ENCODE data around the gene PDCD7. TPM values are rescaled to one million over a fixed set of nuclear protein-coding genes. Genes with fewer than 3 reads are reported as not detected.
A peak's percentile ranks its signal among the peaks of the same experiment; 100 is the strongest.

Gene PDCD7
- total RNA-seq, 1 experiment from 2014 or later: 15.4 TPM

- DNase-seq (ENCODE audit: low read depth): no peak
Observed at GRCh38 chr15:65092911-65093792, 40.5 kb downstream of the PDCD7 start.

GRCh38 chr15:65091946-65092770 is 41.5 kb downstream of the PDCD7 start:
- DNase-seq (ENCODE audit: low read depth): no peak

GRCh38 chr15:65089206-65089824 is 44.3 kb downstream of the PDCD7 start:
- no peak for DNase-seq (ENCODE audit: low read depth)

- DNase-seq (ENCODE audit: low read depth): no peak
Observed at GRCh38 chr15:65088643-65089021, 45.0 kb downstream of the PDCD7 start.

GRCh38 chr15:65087873-65088642 is 45.5 kb downstream of the PDCD7 start:
- no peak for DNase-seq (ENCODE audit: low read depth)

- DNase-seq (ENCODE audit: low read depth): no peak
Observed at GRCh38 chr15:65087411-65087810, 46.2 kb downstream of the PDCD7 start.

GRCh38 chr15:65086680-65087111 is 46.9 kb downstream of the PDCD7 start:
- no peak for DNase-seq (ENCODE audit: low read depth)

- no peak for DNase-seq (ENCODE audit: low read depth)
Observed at GRCh38 chr15:65085990-65086679, 47.5 kb downstream of the PDCD7 start.

GRCh38 chr15:65085207-65085753 is 48.3 kb downstream of the PDCD7 start:
- no peak for DNase-seq (ENCODE audit: low read depth)

GRCh38 chr15:65084500-65085206 is 49.0 kb downstream of the PDCD7 start:
- no peak for DNase-seq (ENCODE audit: low read depth)

- no peak for DNase-seq (ENCODE audit: low read depth)
Observed at GRCh38 chr15:65083262-65083701, 50.3 kb downstream of the PDCD7 start.

- peak; percentile 25 for DNase-seq (ENCODE audit: low read depth)
Observed at GRCh38 chr15:65082303-65082953, 51.2 kb downstream of the PDCD7 start.

- peak; percentile 72 for DNase-seq (ENCODE audit: low read depth)
Observed at GRCh38 chr15:65081758-65082157, 51.9 kb downstream of the PDCD7 start.

GRCh38 chr15:65081270-65081669 is 52.3 kb downstream of the PDCD7 start:
- no peak for DNase-seq (ENCODE audit: low read depth)

- no peak for DNase-seq (ENCODE audit: low read depth)
Observed at GRCh38 chr15:65079580-65079979, 54.0 kb downstream of the PDCD7 start.

- DNase-seq (ENCODE audit: low read depth): no peak
Observed at GRCh38 chr15:65077981-65078352, 55.6 kb downstream of the PDCD7 start.

- DNase-seq (ENCODE audit: low read depth): no peak
Observed at GRCh38 chr15:65077291-65077980, 56.2 kb downstream of the PDCD7 start.
